Panc1 (cell line): ENCODE data around the gene CACNA2D3.

ENCODE experiments used
- POLR2AphosphoS5 ChIP-seq: IDR thresholded peaks from 2 replicates; pipeline ENCODE4 v1.6.1; 2012; ENCODE audit warnings: mild to moderate bottlenecking, low read depth, low read length, moderate library complexity
- SIN3A ChIP-seq: IDR thresholded peaks from 2 replicates; pipeline ENCODE4 v1.6.1; 2012; ENCODE audit warnings: low read depth, mild to moderate bottlenecking, low read length, moderate library complexity, borderline replicate concordance; ENCODE audit not compliant: insufficient read depth
- TCF7L2 ChIP-seq: IDR thresholded peaks from 2 replicates; pipeline ENCODE4 v1.6.1; 2011; ENCODE audit warnings: mild to moderate bottlenecking, low read depth, low read length, inconsistent platforms
- TF ChIP-seq, protein P1 (sequence below): fragments of 450-650 bp; IDR thresholded peaks from 2 replicates; pipeline ENCODE4 v1.5.1; 2017; ENCODE audit warnings: mild to moderate bottlenecking
- TF ChIP-seq, protein P2 (sequence below), 2 experiments: IDR thresholded peaks; 2 replicates each; pipeline ENCODE4 v1.6.1; 2011 to 2012; ENCODE audit warnings: low read depth in 2 of 2, control low read depth in 1 of 2, low read length in 1 of 2, mild to moderate bottlenecking in 1 of 2, moderate library complexity in 1 of 2; ENCODE audit not compliant: insufficient read depth in 1 of 2

DNA sequence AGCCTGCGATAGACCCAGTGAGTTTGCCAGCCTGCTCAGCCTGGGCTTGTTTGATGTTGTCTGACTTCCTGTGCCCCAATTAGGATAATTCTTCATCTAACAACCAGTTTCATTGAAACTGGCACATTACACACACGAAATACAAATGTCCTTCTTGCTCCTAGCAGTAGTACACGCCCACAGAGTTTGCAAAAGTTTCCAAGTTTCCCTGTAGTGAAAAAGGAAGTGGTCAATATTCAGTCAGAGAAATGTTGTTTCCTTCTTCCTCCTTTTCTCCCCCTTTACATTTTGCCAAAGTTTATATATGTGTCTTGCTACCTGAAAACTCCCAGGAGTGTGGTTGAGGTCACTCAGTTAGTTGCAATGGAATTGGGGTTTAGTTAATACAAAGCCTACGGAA is 863.9 kb downstream of the CACNA2D3 start:
- TF ChIP-seq, protein P1, sequence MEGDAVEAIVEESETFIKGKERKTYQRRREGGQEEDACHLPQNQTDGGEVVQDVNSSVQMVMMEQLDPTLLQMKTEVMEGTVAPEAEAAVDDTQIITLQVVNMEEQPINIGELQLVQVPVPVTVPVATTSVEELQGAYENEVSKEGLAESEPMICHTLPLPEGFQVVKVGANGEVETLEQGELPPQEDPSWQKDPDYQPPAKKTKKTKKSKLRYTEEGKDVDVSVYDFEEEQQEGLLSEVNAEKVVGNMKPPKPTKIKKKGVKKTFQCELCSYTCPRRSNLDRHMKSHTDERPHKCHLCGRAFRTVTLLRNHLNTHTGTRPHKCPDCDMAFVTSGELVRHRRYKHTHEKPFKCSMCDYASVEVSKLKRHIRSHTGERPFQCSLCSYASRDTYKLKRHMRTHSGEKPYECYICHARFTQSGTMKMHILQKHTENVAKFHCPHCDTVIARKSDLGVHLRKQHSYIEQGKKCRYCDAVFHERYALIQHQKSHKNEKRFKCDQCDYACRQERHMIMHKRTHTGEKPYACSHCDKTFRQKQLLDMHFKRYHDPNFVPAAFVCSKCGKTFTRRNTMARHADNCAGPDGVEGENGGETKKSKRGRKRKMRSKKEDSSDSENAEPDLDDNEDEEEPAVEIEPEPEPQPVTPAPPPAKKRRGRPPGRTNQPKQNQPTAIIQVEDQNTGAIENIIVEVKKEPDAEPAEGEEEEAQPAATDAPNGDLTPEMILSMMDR, result no peak
- TF ChIP-seq, protein P2, sequence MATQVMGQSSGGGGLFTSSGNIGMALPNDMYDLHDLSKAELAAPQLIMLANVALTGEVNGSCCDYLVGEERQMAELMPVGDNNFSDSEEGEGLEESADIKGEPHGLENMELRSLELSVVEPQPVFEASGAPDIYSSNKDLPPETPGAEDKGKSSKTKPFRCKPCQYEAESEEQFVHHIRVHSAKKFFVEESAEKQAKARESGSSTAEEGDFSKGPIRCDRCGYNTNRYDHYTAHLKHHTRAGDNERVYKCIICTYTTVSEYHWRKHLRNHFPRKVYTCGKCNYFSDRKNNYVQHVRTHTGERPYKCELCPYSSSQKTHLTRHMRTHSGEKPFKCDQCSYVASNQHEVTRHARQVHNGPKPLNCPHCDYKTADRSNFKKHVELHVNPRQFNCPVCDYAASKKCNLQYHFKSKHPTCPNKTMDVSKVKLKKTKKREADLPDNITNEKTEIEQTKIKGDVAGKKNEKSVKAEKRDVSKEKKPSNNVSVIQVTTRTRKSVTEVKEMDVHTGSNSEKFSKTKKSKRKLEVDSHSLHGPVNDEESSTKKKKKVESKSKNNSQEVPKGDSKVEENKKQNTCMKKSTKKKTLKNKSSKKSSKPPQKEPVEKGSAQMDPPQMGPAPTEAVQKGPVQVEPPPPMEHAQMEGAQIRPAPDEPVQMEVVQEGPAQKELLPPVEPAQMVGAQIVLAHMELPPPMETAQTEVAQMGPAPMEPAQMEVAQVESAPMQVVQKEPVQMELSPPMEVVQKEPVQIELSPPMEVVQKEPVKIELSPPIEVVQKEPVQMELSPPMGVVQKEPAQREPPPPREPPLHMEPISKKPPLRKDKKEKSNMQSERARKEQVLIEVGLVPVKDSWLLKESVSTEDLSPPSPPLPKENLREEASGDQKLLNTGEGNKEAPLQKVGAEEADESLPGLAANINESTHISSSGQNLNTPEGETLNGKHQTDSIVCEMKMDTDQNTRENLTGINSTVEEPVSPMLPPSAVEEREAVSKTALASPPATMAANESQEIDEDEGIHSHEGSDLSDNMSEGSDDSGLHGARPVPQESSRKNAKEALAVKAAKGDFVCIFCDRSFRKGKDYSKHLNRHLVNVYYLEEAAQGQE (IDR thresholded peaks at IDR 0.05; ENCODE audit: insufficient read depth in 1 of 2, low read depth in 2 of 2, low read length in 1 of 2), result no peak
- TF ChIP-seq TCF7L2 (no peak), POLR2AphosphoS5 (no peak), SIN3A (no peak)
